ENCODE measurements around the gene RIMS4. TPM values are rescaled to one million over a fixed set of nuclear protein-coding genes. Genes with fewer than 3 reads are reported as not detected.

The RIMS4 gene
- total RNA-seq, 4 donors from 2014 or later = 1.2 to 2.6 (median 1.9) TPM

- TF ChIP-seq EP300 (IDR thresholded peaks at IDR 0.05) = no peak
- no peak for TF ChIP-seq POLR2AphosphoS5 (IDR thresholded peaks at IDR 0.05)
- TF ChIP-seq POLR2A (IDR thresholded peaks at IDR 0.05; ENCODE audit: low read depth) = no peak
- no peak for TF ChIP-seq CTCF (IDR thresholded peaks at IDR 0.05)
- Histone ChIP-seq H3K27me3 (peaks cover 0 to 14% (median 4%) of the 10 kb centered on the region in 4 donors), H3K9me3 (no peaks in the 10 kb centered on the region), H3K27ac (replicated peaks in 1 of 4) (peak overlapping the region; percentile 67 to 79 (median 72)), H3K36me3 (peaks cover 0 to 3% (median 0%) of the 10 kb centered on the region in 4 donors), H3K4me1 (peaks cover 27 to 62% (median 57%) of the 10 kb centered on the region in 4 donors), H3K4me3 (peak overlapping the region; percentile 67 to 75 (median 74))
- intact Hi-C loops (cut with DNase I) = loop anchor here (10.0 kb wide), 1 partner anchor 220 kb away; the partner anchor contains the start of genes STK4 and TOMM34
- WGBS = 48% methylated on average over 5 of the region's 5 CpGs
- DNase-seq (ENCODE audit: extremely low spot score) = no peak
Observed at GRCh38 chr20:44745122-44745597, 65.2 kb downstream of the RIMS4 start.

GRCh38 chr20:44743916-44744655, 66.3 kb downstream of the RIMS4 start:
- Histone ChIP-seq H3K4me3 (no peak overlapping the region), H3K36me3 (no peaks in the 10 kb centered on the region), H3K27ac (replicated peaks in 1 of 4) (peak overlapping the region; percentile 55 to 79 (median 71)), H3K9me3 (no peaks in the 10 kb centered on the region), H3K4me1 (peaks cover 25 to 65% (median 59%) of the 10 kb centered on the region in 4 donors), H3K27me3 (peaks cover 0 to 4% (median 0%) of the 10 kb centered on the region in 4 donors)
- 93% methylated on average over 7 of the region's 12 CpGs for WGBS
- intact Hi-C loops (cut with DNase I) = loop anchor here (10.0 kb wide), 1 partner anchor 221 kb away; the partner anchor contains the start of genes STK4 and TOMM34
- DNase-seq (ENCODE audit: extremely low spot score) = no peak
- no peak for TF ChIP-seq POLR2A (IDR thresholded peaks at IDR 0.05; ENCODE audit: low read depth)
- no peak for TF ChIP-seq POLR2AphosphoS5 (IDR thresholded peaks at IDR 0.05)
- TF ChIP-seq EP300 (IDR thresholded peaks at IDR 0.05) = no peak
- no peak for TF ChIP-seq CTCF (IDR thresholded peaks at IDR 0.05)

- no peaks in the 10 kb centered on the region for H3K36me3 ChIP-seq
- peak overlapping the region; percentile 55 to 79 (median 64) for H3K27ac ChIP-seq (replicated peaks in 1 of 4)
- no peaks in the 10 kb centered on the region for H3K9me3 ChIP-seq
- H3K27me3 ChIP-seq = no peaks in the 10 kb centered on the region
- peaks cover 27 to 72% (median 64%) of the 10 kb centered on the region in 4 donors for H3K4me1 ChIP-seq
- no peak for DNase-seq (ENCODE audit: extremely low spot score)
- TF ChIP-seq POLR2A (IDR thresholded peaks at IDR 0.05; ENCODE audit: low read depth) (no peak), EP300 (IDR thresholded peaks at IDR 0.05) (no peak)
- no peak overlapping the region for H3K4me3 ChIP-seq
- WGBS = 71% methylated on average over 7 of the region's 7 CpGs
- intact Hi-C loops (cut with DNase I) = loop anchor here (10.0 kb wide), 1 partner anchor 222 kb away; the partner anchor contains the start of genes STK4 and TOMM34
Observed at GRCh38 chr20:44743080-44743701, 67.2 kb downstream of the RIMS4 start.

- no peaks in the 10 kb centered on the region for H3K9me3 ChIP-seq
- no peaks in the 10 kb centered on the region for H3K36me3 ChIP-seq
- H3K27me3 ChIP-seq = no peaks in the 10 kb centered on the region
- H3K4me3 ChIP-seq = no peak overlapping the region
- 62% methylated on average over 12 of the region's 14 CpGs for WGBS
- intact Hi-C loops (cut with DNase I) = loop anchor here (10.0 kb wide), 1 partner anchor 222 kb away; the partner anchor contains the start of genes STK4 and TOMM34
- no peak for TF ChIP-seq CTCF (IDR thresholded peaks at IDR 0.05)
- TF ChIP-seq POLR2A (IDR thresholded peaks at IDR 0.05; ENCODE audit: low read depth) = no peak
- TF ChIP-seq EP300 (IDR thresholded peaks at IDR 0.05) = no peak
- TF ChIP-seq POLR2AphosphoS5 (IDR thresholded peaks at IDR 0.05) = no peak
- DNase-seq (ENCODE audit: extremely low spot score) = no peak
- peaks cover 27 to 65% (median 57%) of the 10 kb centered on the region in 4 donors for H3K4me1 ChIP-seq
- peak overlapping the region; percentile 55 to 79 (median 64) for H3K27ac ChIP-seq (replicated peaks in 1 of 4)
Observed at GRCh38 chr20:44742304-44743079, 67.9 kb downstream of the RIMS4 start.
